ENCODE data around the gene EFNA5. TPM values are rescaled to one million over a fixed set of nuclear protein-coding genes. Genes with fewer than 3 reads are reported as not detected.

The EFNA5 gene
- total RNA-seq, 1 experiment from 2014 or later = 51.2 TPM

DNA sequence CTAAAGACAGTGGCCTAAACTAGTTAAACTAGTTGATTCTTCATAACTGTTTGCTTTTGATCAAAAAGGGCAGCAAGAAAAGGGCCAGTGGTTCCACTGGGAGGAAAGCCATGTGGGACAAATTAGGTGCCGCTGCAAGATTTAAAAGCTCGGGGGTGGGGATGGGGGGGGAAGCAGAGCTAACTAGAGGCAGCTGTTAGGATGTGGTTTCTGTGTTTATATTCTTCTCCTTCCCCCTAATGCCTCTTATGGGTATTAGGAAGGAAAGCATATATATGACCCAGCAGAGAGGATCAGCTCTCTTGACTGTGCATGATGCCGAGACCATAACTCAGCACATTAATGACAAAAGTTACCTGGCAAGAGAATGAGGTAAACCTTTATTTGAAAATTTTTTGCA lies 65.7 kb downstream of the EFNA5 start:
- TF ChIP-seq CTCF (IDR thresholded peaks at IDR 0.05; ENCODE audit: unreplicated experiment) = no peak
- H3K36me3 Mint-ChIP-seq (ENCODE audit: insufficient read depth, unreplicated experiment) = peaks cover 3% of the 10 kb centered on the region
- no peak overlapping the region for H3K4me3 Mint-ChIP-seq (ENCODE audit: unreplicated experiment)
- H3K27ac Mint-ChIP-seq (ENCODE audit: low read depth, unreplicated experiment) = no peak overlapping the region
- intact Hi-C loops (cut with micrococcal nuclease) = no loop called here
- ChIA-PET POLR2A (interaction anchor here (7.2 kb wide), 1 partner anchor 11 kb away, joined by 42 read pairs; no protein-coding TSS in a partner anchor), CTCF (interaction anchor here (1.4 kb wide), 1 partner anchor 33 kb away, joined by 5 read pairs; no protein-coding TSS in a partner anchor)
- H3K9me3 Mint-ChIP-seq (ENCODE audit: unreplicated experiment) = no peaks in the 10 kb centered on the region
- no TSS peak for BruUV-seq (replicated peaks)
- DNase-seq (ENCODE audit: unreplicated experiment) = no peak
- no peaks in the 10 kb centered on the region for H3K27me3 Mint-ChIP-seq (ENCODE audit: insufficient read depth, unreplicated experiment)
- peaks cover 40% of the 10 kb centered on the region for H3K4me1 Mint-ChIP-seq (ENCODE audit: insufficient read depth, unreplicated experiment)

GRCh38 chr5:107604146-107604910 lies 66.4 kb downstream of the EFNA5 start:
- ChIA-PET CTCF (interaction anchor here (0.6 kb wide), 1 partner anchor 313 kb away, joined by 3 read pairs; no protein-coding TSS in a partner anchor), POLR2A (interaction anchor here (0.8 to 7.2 kb wide), 5 partner anchors 12 to 180 kb away, joined by 3 to 42 read pairs (median 3); no protein-coding TSS in a partner anchor)
- Mint-ChIP-seq H3K4me1 (ENCODE audit: insufficient read depth, unreplicated experiment) (peaks cover 43% of the 10 kb centered on the region), H3K27me3 (ENCODE audit: insufficient read depth, unreplicated experiment) (no peaks in the 10 kb centered on the region), H3K4me3 (ENCODE audit: unreplicated experiment) (no peak overlapping the region), H3K36me3 (ENCODE audit: insufficient read depth, unreplicated experiment) (peaks cover 10% of the 10 kb centered on the region), H3K27ac (ENCODE audit: low read depth, unreplicated experiment) (no peak overlapping the region), H3K9me3 (ENCODE audit: unreplicated experiment) (no peaks in the 10 kb centered on the region)
- no peak for DNase-seq (ENCODE audit: unreplicated experiment)
- no peak for TF ChIP-seq CTCF (IDR thresholded peaks at IDR 0.05; ENCODE audit: unreplicated experiment)
- BruUV-seq (replicated peaks) = no TSS peak
- intact Hi-C loops (cut with micrococcal nuclease) = no loop called here

DNA sequence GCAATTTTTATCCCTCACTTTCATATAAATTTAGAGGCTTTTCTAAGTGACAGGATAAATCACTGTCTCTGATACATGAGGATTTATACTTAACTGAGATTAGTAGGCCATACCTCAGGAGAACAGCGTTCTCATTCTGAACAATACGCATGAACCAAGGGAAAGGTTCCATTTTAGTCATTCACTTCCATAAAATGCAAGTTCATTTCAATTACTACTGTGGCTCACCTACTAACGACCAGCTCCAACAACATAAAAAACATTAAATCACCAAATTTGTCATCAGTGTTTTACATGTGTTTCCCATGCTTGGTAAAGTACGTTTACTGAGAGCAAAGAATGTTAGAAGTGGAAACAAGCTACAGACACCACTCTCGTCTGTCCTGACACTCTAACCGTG lies 67.4 kb downstream of the EFNA5 start:
- no TSS peak for BruUV-seq (replicated peaks)
- Mint-ChIP-seq H3K27ac (ENCODE audit: low read depth, unreplicated experiment) (no peak overlapping the region), H3K4me3 (ENCODE audit: unreplicated experiment) (no peak overlapping the region), H3K9me3 (ENCODE audit: unreplicated experiment) (no peaks in the 10 kb centered on the region), H3K4me1 (ENCODE audit: insufficient read depth, unreplicated experiment) (peaks cover 48% of the 10 kb centered on the region), H3K27me3 (ENCODE audit: insufficient read depth, unreplicated experiment) (no peaks in the 10 kb centered on the region), H3K36me3 (ENCODE audit: insufficient read depth, unreplicated experiment) (peaks cover 13% of the 10 kb centered on the region)
- ChIA-PET CTCF (interaction anchor here (1.3 kb wide), 1 partner anchor 23 kb away, joined by 3 read pairs; no protein-coding TSS in a partner anchor), POLR2A (interaction anchor here (0.7 to 7.2 kb wide), 7 partner anchors 11 to 211 kb away, joined by 3 to 42 read pairs (median 3); no protein-coding TSS in a partner anchor)
- TF ChIP-seq CTCF (IDR thresholded peaks at IDR 0.05; ENCODE audit: unreplicated experiment) = no peak
- intact Hi-C loops (cut with micrococcal nuclease) = no loop called here
- no peak for DNase-seq (ENCODE audit: unreplicated experiment)

GRCh38 chr5:107602896-107603295 lies 67.8 kb downstream of the EFNA5 start:
- no TSS peak for BruUV-seq (replicated peaks)
- no peak for DNase-seq (ENCODE audit: unreplicated experiment)
- ChIA-PET CTCF (interaction anchor here (0.5 to 1.3 kb wide), 2 partner anchors 23 to 743 kb away, joined by 3 read pairs; no protein-coding TSS in a partner anchor), POLR2A (interaction anchor here (0.7 to 7.2 kb wide), 6 partner anchors 10 to 210 kb away, joined by 3 to 42 read pairs (median 4); no protein-coding TSS in a partner anchor)
- Mint-ChIP-seq H3K36me3 (ENCODE audit: insufficient read depth, unreplicated experiment) (peaks cover 13% of the 10 kb centered on the region), H3K4me3 (ENCODE audit: unreplicated experiment) (no peak overlapping the region), H3K9me3 (ENCODE audit: unreplicated experiment) (no peaks in the 10 kb centered on the region), H3K27ac (ENCODE audit: low read depth, unreplicated experiment) (no peak overlapping the region), H3K4me1 (ENCODE audit: insufficient read depth, unreplicated experiment) (peaks cover 47% of the 10 kb centered on the region), H3K27me3 (ENCODE audit: insufficient read depth, unreplicated experiment) (no peaks in the 10 kb centered on the region)
- no peak for TF ChIP-seq CTCF (IDR thresholded peaks at IDR 0.05; ENCODE audit: unreplicated experiment)
- intact Hi-C loops (cut with micrococcal nuclease) = no loop called here

Measured in MCF 10A (cell line).